ENCODE data around the gene ERCC2.
"Not testable (repeated sequence)": the region's sequence is repeated elsewhere in the genome, so short reads cannot be mapped to it uniquely, and the experiment has no call there.

DNA sequence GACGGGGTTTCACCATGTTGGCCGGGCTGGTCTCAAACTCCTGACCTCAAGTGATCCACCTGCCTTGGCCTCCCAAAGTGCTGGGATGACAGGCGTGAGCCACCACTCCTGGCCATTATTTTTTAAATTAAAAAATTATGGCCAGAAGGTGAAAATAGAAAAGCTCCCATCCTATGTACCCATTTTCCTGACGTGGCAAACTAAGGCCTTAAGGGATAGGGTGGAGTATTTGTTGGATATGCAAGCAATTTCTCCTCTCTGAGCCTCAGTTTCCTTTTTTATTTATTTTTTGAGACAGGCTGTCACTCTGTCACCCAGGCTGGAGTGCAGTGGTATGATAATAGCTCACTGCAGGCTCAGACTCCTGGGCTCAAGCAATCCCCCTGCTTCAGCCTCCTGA lies 35.5 kb downstream of the ERCC2 start:
- TF ChIP-seq, protein P1, sequence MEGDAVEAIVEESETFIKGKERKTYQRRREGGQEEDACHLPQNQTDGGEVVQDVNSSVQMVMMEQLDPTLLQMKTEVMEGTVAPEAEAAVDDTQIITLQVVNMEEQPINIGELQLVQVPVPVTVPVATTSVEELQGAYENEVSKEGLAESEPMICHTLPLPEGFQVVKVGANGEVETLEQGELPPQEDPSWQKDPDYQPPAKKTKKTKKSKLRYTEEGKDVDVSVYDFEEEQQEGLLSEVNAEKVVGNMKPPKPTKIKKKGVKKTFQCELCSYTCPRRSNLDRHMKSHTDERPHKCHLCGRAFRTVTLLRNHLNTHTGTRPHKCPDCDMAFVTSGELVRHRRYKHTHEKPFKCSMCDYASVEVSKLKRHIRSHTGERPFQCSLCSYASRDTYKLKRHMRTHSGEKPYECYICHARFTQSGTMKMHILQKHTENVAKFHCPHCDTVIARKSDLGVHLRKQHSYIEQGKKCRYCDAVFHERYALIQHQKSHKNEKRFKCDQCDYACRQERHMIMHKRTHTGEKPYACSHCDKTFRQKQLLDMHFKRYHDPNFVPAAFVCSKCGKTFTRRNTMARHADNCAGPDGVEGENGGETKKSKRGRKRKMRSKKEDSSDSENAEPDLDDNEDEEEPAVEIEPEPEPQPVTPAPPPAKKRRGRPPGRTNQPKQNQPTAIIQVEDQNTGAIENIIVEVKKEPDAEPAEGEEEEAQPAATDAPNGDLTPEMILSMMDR (IDR thresholded peaks at IDR 0.05; ENCODE audit: low read depth, low read length, poor library complexity, severe bottlenecking), result not testable (repeated sequence)
- TF ChIP-seq EZH2phosphoT487 (IDR thresholded peaks at IDR 0.05; ENCODE audit: borderline replicate concordance, low read length), result not testable (repeated sequence)

Measured in DOHH2 (cell line).